Endothelial cell (in vitro differentiated cells): ENCODE data around the gene RABEP2. TPM values are rescaled to one million over a fixed set of nuclear protein-coding genes. Genes with fewer than 3 reads are reported as not detected.
"Not testable (repeated sequence)": the region's sequence is repeated elsewhere in the genome, so short reads cannot be mapped to it uniquely, and the experiment has no call there.

Experiments used
- DNase-seq: peaks from one replicate; pipeline ENCODE4 v3.0.0; 2021; ENCODE audit warnings: low spot score
- H3K27ac Mint-ChIP-seq: one replicate; pipeline ENCODE4 v1.8.0; 2021; ENCODE audit warnings: mixed read lengths, inconsistent platforms; ENCODE audit not compliant: unreplicated experiment
- H3K27me3 Mint-ChIP-seq: one replicate; pipeline ENCODE4 v1.8.0; 2021; ENCODE audit warnings: mild to moderate bottlenecking, moderate library complexity, mixed read lengths, inconsistent platforms; ENCODE audit not compliant: unreplicated experiment
- H3K36me3 Mint-ChIP-seq: one replicate; pipeline ENCODE4 v1.8.0; 2021; ENCODE audit warnings: mild to moderate bottlenecking, low read depth, mixed read lengths, inconsistent platforms; ENCODE audit not compliant: unreplicated experiment
- H3K4me1 Mint-ChIP-seq: one replicate; pipeline ENCODE4 v1.8.0; 2021; ENCODE audit warnings: mild to moderate bottlenecking, mixed read lengths, inconsistent platforms; ENCODE audit not compliant: unreplicated experiment
- H3K4me3 Mint-ChIP-seq: one replicate; pipeline ENCODE4 v1.8.0; 2021; ENCODE audit warnings: mild to moderate bottlenecking, mixed read lengths, inconsistent platforms; ENCODE audit not compliant: unreplicated experiment
- H3K9me3 Mint-ChIP-seq: one replicate; pipeline ENCODE4 v1.8.0; 2021; ENCODE audit warnings: mixed read lengths, inconsistent platforms; ENCODE audit not compliant: unreplicated experiment
- CTCF ChIP-seq: fragments of 200-600 bp; sonication (generic); IDR thresholded peaks from one replicate; pipeline ENCODE4 v1.5.0; 2021; ENCODE audit warnings: antibody characterized with exemption; ENCODE audit not compliant: unreplicated experiment
- total RNA-seq: library from RNA; stranded (reverse); fragmentation: NEBNext Ultra II Directional; extraction: Animal tissue kit (Norgen Biotek cat#: 25700); gene quantifications from one replicate; pipeline ENCODE4 v1.2.1, GENCODE V29; 2021; ENCODE audit not compliant: unreplicated experiment

RABEP2 gene
- total RNA-seq, 1 donor from 2014 or later, result 16.0 TPM

DNA sequence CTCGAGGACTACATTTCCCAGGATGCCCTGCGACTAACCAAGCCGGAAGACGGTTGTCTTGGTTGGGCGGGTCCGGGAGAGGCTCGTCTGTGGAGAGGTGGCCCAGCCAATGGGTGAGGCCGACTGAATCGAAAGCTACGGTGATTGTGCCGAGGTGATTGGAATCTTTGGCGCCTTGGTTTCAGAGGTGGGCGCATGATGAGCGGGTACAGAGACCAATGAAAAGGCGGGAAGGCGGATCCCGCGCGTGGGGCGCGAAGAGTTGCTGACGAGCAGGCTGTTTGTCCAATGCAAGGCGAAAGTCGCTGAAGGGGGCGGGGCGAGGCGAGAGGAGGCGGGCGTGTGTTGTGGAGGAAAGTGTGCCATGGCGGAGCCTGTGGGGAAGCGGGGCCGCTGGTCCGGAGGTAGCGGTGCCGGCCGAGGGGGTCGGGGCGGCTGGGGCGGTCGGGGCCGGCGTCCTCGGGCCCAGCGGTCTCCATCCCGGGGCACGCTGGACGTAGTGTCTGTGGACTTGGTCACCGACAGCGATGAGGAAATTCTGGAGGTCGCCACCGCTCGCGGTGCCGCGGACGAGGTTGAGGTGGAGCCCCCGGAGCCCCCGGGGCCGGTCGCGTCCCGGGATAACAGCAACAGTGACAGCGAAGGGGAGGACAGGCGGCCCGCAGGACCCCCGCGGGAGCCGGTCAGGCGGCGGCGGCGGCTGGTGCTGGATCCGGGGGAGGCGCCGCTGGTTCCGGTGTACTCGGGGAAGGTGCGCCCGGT lies 25.8 kb upstream of the RABEP2 start, which contains the start of gene NFATC2IP:
TSS of gene NFATC2IP (plus strand) at position 290 of the 762 bp plus-strand sequence. CDS start at position 365, 75 bp downstream.
- peak within 1 kb of the TSS; percentile 86 for H3K27ac Mint-ChIP-seq
- peaks cover 4% of the 10 kb centered on the region for H3K36me3 Mint-ChIP-seq
- H3K27me3 Mint-ChIP-seq, result peaks cover 4% of the 10 kb centered on the region
- H3K9me3 Mint-ChIP-seq, result no peaks in the 10 kb centered on the region
- peaks cover 6% of the 10 kb centered on the region for H3K4me1 Mint-ChIP-seq
- H3K4me3 Mint-ChIP-seq, result peak within 1 kb of the TSS; percentile 97
- DNase-seq, result peak; percentile 98
- TF ChIP-seq CTCF, result no peak

DNA sequence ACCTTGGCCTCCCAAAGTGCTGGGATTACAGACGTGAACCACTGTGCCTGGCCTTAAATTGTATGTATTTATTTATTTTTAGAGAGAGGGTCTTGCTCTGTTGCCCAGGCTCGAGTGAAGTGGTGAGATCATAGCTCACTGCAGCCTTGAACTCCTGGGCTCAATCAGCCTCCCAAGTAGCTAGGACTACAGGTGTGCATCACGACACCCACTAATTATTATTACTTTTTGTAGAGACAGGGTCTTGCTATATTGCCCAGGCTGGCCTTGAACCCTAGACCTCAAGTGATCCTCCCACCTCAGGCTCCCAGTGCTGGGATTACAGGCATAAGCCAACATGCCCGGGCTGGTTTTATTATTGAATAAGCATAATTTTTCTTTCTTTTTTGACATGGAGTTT lies 21.6 kb upstream of the RABEP2 start:
- Mint-ChIP-seq H3K36me3 (no peaks in the 10 kb centered on the region), H3K9me3 (no peaks in the 10 kb centered on the region), H3K4me1 (peaks cover 8% of the 10 kb centered on the region), H3K4me3 (no peak overlapping the region), H3K27ac (no peak overlapping the region), H3K27me3 (peaks cover 7% of the 10 kb centered on the region)
- no peak for DNase-seq
- no peak for TF ChIP-seq CTCF

GRCh38 chr16:28943281-28943680 lies 18.2 kb upstream of the RABEP2 start:
- Mint-ChIP-seq H3K9me3 (no peaks in the 10 kb centered on the region), H3K27ac (no peak overlapping the region), H3K27me3 (peaks cover 5% of the 10 kb centered on the region), H3K4me3 (no peak overlapping the region), H3K36me3 (no peaks in the 10 kb centered on the region), H3K4me1 (peaks cover 8% of the 10 kb centered on the region)
- no peak for TF ChIP-seq CTCF
- no peak for DNase-seq

- not testable (repeated sequence) for H3K4me3 Mint-ChIP-seq, DNase-seq, H3K27me3 Mint-ChIP-seq, H3K27ac Mint-ChIP-seq, H3K9me3 Mint-ChIP-seq, H3K36me3 Mint-ChIP-seq, H3K4me1 Mint-ChIP-seq
These were observed 14.8 kb upstream of the RABEP2 start for GRCh38 chr16:28939825-28940224.

- no peak for TF ChIP-seq CTCF
- no peak overlapping the region for H3K4me3 Mint-ChIP-seq
These were observed 13.7 kb upstream of the RABEP2 start for GRCh38 chr16:28938721-28939120.

More at GRCh38 chr16:28938721-28939120, 13.7 kb upstream of the RABEP2 start:
- Mint-ChIP-seq H3K9me3 (no peaks in the 10 kb centered on the region), H3K4me1 (peaks cover 4% of the 10 kb centered on the region), H3K27ac (no peak overlapping the region), H3K27me3 (peaks cover 7% of the 10 kb centered on the region), H3K36me3 (no peaks in the 10 kb centered on the region)
- no peak for DNase-seq
